Astrocyte (in vitro differentiated cells and primary cell): ENCODE measurements around the gene GSK3B. TPM values are rescaled to one million over a fixed set of nuclear protein-coding genes. Genes with fewer than 3 reads are reported as not detected.
A peak's percentile ranks its signal among the peaks of the same experiment; 100 is the strongest.

ENCODE experiments used
- DNase-seq: peaks from one replicate; pipeline ENCODE4 v3.0.0-alpha.2; 2010; ENCODE audit warnings: low read depth
- FAIRE-seq: peaks from 2 replicates; lab custom pipeline; 2011; peaks lifted over from hg19 to GRCh38; lab: Jason Lieb, UNC
- H2AFZ ChIP-seq: 2 replicates; pipeline ENCODE4 v1.6.0; 2012; ENCODE audit warnings: low read depth, low read length, inconsistent platforms
- H3K27ac ChIP-seq: 2 replicates; pipeline ENCODE4 v1.5.1; 2011; ENCODE audit warnings: low read depth, low read length, inconsistent platforms
- H3K27me3 ChIP-seq: 2 replicates; pipeline ENCODE4 v1.6.0; 2011; ENCODE audit warnings: low read length, inconsistent platforms; ENCODE audit not compliant: insufficient read depth
- H3K36me3 ChIP-seq: 2 replicates; pipeline ENCODE4 v1.5.1; 2011; ENCODE audit warnings: low read length, inconsistent platforms; ENCODE audit not compliant: insufficient read depth
- H3K4me1 ChIP-seq: 2 replicates; pipeline ENCODE4 v1.5.1; 2011; ENCODE audit warnings: low read length, inconsistent platforms; ENCODE audit not compliant: insufficient read depth
- H3K4me2 ChIP-seq: 2 replicates; pipeline ENCODE4 v1.6.0; 2012; ENCODE audit warnings: low read length, inconsistent platforms
- H3K4me3 ChIP-seq: 2 replicates; pipeline ENCODE4 v1.5.1; 2011; ENCODE audit warnings: low read depth, mild to moderate bottlenecking, low read length, inconsistent platforms; ENCODE audit not compliant: insufficient read depth
- H3K79me2 ChIP-seq: 2 replicates; pipeline ENCODE4 v1.6.0; 2012; ENCODE audit warnings: mild to moderate bottlenecking, low read length, inconsistent platforms; ENCODE audit not compliant: insufficient read depth
- H3K9ac ChIP-seq: 2 replicates; pipeline ENCODE4 v1.6.0; 2012; ENCODE audit warnings: mild to moderate bottlenecking, low read length, inconsistent platforms
- H3K9me3 ChIP-seq: 2 replicates; pipeline ENCODE4 v1.5.1; 2012; ENCODE audit warnings: low read depth, mild to moderate bottlenecking, low read length, inconsistent platforms; ENCODE audit not compliant: insufficient read depth
- H4K20me1 ChIP-seq: 2 replicates; pipeline ENCODE4 v1.6.0; 2012; ENCODE audit warnings: low read length, inconsistent platforms; ENCODE audit not compliant: insufficient read depth
- H3K27ac Mint-ChIP-seq: one replicate; pipeline ENCODE4 v1.8.0; 2021; ENCODE audit warnings: mild to moderate bottlenecking, mixed read lengths; ENCODE audit not compliant: unreplicated experiment
- H3K27me3 Mint-ChIP-seq: one replicate; pipeline ENCODE4 v1.8.0; 2021; ENCODE audit warnings: low read depth, mixed read lengths; ENCODE audit not compliant: unreplicated experiment
- H3K36me3 Mint-ChIP-seq: one replicate; pipeline ENCODE4 v1.8.0; 2021; ENCODE audit warnings: low read depth, mixed read lengths; ENCODE audit not compliant: unreplicated experiment
- H3K4me1 Mint-ChIP-seq: one replicate; pipeline ENCODE4 v1.8.0; 2021; ENCODE audit warnings: low read depth, mixed read lengths; ENCODE audit not compliant: unreplicated experiment
- H3K4me3 Mint-ChIP-seq: one replicate; pipeline ENCODE4 v1.8.0; 2021; ENCODE audit warnings: mild to moderate bottlenecking, moderate library complexity, mixed read lengths; ENCODE audit not compliant: unreplicated experiment
- H3K9me3 Mint-ChIP-seq: one replicate; pipeline ENCODE4 v1.8.0; 2021; ENCODE audit warnings: mild to moderate bottlenecking, mixed read lengths; ENCODE audit not compliant: unreplicated experiment
- CTCF ChIP-seq: IDR thresholded peaks from 2 replicates; pipeline ENCODE4 v1.5.1; 2011; ENCODE audit warnings: low read depth, mild to moderate bottlenecking, inconsistent platforms, low read length, moderate library complexity; ENCODE audit not compliant: insufficient read depth
- EZH2 ChIP-seq: IDR thresholded peaks from 2 replicates; pipeline ENCODE4 v1.6.1; 2012; ENCODE audit warnings: mild to moderate bottlenecking, low read length, inconsistent platforms; ENCODE audit not compliant: insufficient read depth
- total RNA-seq: library from RNA; stranded (reverse); gene quantifications from 2 replicates; pipeline ENCODE4 v1.2.1, GENCODE V29; 2021

The GSK3B gene
- total RNA-seq, 1 donor from 2014 or later = 80.6 TPM

- no peaks in the 10 kb centered on the region for H3K27me3 Mint-ChIP-seq
- Histone ChIP-seq H3K9me3 (no peaks in the 10 kb centered on the region), H3K36me3 (peaks cover 2% of the 10 kb centered on the region), H3K9ac (no peak overlapping the region), H4K20me1 (peaks cover 17% of the 10 kb centered on the region), H3K79me2 (no peaks in the 10 kb centered on the region), H3K4me3 (no peak overlapping the region), H3K4me2 (no peak overlapping the region), H3K27me3 (no peaks in the 10 kb centered on the region), H2AFZ (no peak overlapping the region), H3K4me1 (no peaks in the 10 kb centered on the region), H3K27ac (no peak overlapping the region)
- peaks cover 5% of the 10 kb centered on the region for H3K9me3 Mint-ChIP-seq
- H3K27ac Mint-ChIP-seq = no peak overlapping the region
- FAIRE-seq (no peak), DNase-seq (peak; percentile 30)
- peaks cover 17% of the 10 kb centered on the region for H3K36me3 Mint-ChIP-seq
- no peak overlapping the region for H3K4me3 Mint-ChIP-seq
- peaks cover 10% of the 10 kb centered on the region for H3K4me1 Mint-ChIP-seq
- TF ChIP-seq EZH2 = no peak
- TF ChIP-seq CTCF = no peak
Observed at GRCh38 chr3:119885746-119886530, 208.3 kb downstream of the GSK3B start.

- H3K27ac Mint-ChIP-seq = no peak overlapping the region
- Histone ChIP-seq H2AFZ (no peak overlapping the region), H3K9ac (no peak overlapping the region), H3K9me3 (no peaks in the 10 kb centered on the region), H3K4me1 (no peaks in the 10 kb centered on the region), H3K4me3 (no peak overlapping the region), H3K4me2 (no peak overlapping the region), H3K27ac (no peak overlapping the region), H4K20me1 (peaks cover 17% of the 10 kb centered on the region), H3K79me2 (no peaks in the 10 kb centered on the region), H3K36me3 (peaks cover 2% of the 10 kb centered on the region), H3K27me3 (no peaks in the 10 kb centered on the region)
- H3K4me3 Mint-ChIP-seq = no peak overlapping the region
- peaks cover 2% of the 10 kb centered on the region for H3K9me3 Mint-ChIP-seq
- H3K4me1 Mint-ChIP-seq = peaks cover 10% of the 10 kb centered on the region
- TF ChIP-seq CTCF (no peak), EZH2 (no peak)
- no peak for FAIRE-seq
- H3K27me3 Mint-ChIP-seq = no peaks in the 10 kb centered on the region
- peaks cover 16% of the 10 kb centered on the region for H3K36me3 Mint-ChIP-seq
- DNase-seq = no peak
Observed at GRCh38 chr3:119884161-119884557, 210.1 kb downstream of the GSK3B start.

- Histone ChIP-seq H3K36me3 (peaks cover 2% of the 10 kb centered on the region), H3K9ac (no peak overlapping the region), H3K4me2 (no peak overlapping the region), H3K9me3 (no peaks in the 10 kb centered on the region), H3K4me1 (no peaks in the 10 kb centered on the region), H4K20me1 (peaks cover 17% of the 10 kb centered on the region), H3K4me3 (no peak overlapping the region), H3K27me3 (no peaks in the 10 kb centered on the region), H3K27ac (no peak overlapping the region), H3K79me2 (no peaks in the 10 kb centered on the region), H2AFZ (no peak overlapping the region)
- H3K27ac Mint-ChIP-seq = no peak overlapping the region
- no peak for FAIRE-seq
- H3K4me1 Mint-ChIP-seq = peaks cover 10% of the 10 kb centered on the region
- no peak for DNase-seq
- no peak overlapping the region for H3K4me3 Mint-ChIP-seq
- TF ChIP-seq CTCF (no peak), EZH2 (no peak)
- peaks cover 11% of the 10 kb centered on the region for H3K36me3 Mint-ChIP-seq
- no peaks in the 10 kb centered on the region for H3K27me3 Mint-ChIP-seq
- H3K9me3 Mint-ChIP-seq = no peaks in the 10 kb centered on the region
Observed at GRCh38 chr3:119883461-119884160, 210.6 kb downstream of the GSK3B start.
